ENCODE data around the gene ACBD4.

Gene ACBD4

DNA sequence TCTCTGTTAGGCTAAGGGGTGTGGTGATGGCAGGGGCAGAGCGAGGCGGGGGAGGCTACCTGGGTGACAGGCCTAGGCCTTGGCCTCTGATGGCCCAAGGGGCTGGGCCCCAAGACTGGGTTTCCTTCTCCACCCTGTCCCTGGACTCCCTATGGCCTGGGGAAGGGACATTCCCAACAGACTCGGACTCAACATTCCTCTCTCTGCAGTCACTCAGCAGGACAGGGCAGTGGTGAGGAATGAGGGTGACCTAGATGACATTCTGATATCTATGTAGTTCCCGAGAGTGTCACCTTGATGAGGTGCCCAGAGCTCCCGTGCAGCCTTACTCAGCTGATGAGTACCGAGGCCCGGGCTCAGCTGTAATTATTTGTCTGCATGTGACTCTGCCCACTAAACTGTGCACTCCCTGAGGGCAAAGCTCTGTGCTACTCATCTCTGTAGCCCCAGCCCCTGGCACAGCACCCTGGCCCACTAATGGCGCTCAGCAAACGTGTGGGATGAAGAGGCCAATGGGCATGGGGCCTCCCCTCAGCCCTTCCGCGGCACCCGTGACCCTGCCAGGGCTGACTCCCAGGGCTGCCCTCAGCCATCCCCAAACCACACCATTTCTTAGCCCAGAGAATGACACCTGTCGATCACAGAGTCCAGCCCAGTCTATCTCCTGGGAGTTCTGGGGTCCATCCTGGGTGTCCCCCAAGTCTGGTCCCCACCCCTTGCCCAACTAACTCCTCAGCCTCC lies 5.4 kb upstream of the ACBD4 start:
- Mint-ChIP-seq H3K9me3 (no peaks in the 10 kb centered on the region), H3K4me1 (ENCODE audit: low read depth) (peaks cover 17% of the 10 kb centered on the region), H3K27ac (no peak overlapping the region), H3K36me3 (ENCODE audit: low read depth) (no peaks in the 10 kb centered on the region), H3K4me3 (no peak overlapping the region), H3K27me3 (peaks cover 17% of the 10 kb centered on the region)
- intact Hi-C loops (cut with micrococcal nuclease) = loop anchor here (10.0 kb wide), 1 partner anchor 215 kb away; the partner anchor contains the start of gene GFAP

DNA sequence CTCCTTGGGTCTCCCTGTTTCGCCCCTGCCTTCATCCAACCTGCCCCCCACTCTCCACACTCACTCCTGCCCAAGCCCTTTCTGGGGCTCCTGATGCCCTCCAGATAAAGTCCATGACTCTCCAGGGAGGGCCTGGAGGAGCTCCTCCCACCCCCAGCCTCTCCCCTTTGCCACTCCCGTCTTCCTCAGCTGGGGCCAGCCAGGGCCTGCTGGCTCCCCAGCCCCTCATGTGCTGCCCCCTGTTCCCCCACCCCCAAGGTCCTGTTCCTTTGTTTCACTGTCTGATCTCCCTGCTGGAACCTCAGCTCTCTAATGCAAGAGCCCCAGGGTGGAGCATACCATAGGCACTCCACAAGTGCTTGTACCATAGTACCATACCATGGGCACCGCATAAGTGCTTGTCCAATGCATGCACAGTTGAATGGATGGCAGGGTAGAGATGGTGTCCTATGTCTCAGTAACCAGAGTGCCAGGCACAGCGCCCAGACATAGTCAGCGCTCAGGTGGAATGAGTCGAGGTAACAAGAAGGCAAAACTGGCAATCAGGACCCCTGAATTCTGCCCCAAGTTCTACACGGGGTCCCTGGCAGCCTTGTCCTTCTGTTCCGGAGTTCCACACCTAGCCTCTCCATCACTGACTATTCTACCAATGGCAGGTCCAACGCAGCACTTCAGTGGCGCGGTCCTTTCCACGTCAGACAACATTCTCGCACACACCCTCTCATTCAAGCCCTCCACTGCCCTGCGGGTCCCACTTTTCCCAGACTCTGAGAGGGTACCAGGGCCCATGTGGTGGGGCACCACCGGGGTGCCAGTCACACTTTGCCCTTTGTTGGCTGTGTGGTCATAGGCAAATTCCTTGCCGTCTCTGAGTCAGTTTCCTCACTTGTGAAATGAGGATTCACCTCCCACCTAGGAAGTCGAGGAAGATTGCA lies 4.5 kb upstream of the ACBD4 start:
- Mint-ChIP-seq H3K4me3 (no peak overlapping the region), H3K27ac (no peak overlapping the region), H3K27me3 (peaks cover 17% of the 10 kb centered on the region), H3K4me1 (ENCODE audit: low read depth) (peaks cover 22% of the 10 kb centered on the region), H3K9me3 (no peaks in the 10 kb centered on the region), H3K36me3 (ENCODE audit: low read depth) (peaks cover 4% of the 10 kb centered on the region)
- intact Hi-C loops (cut with micrococcal nuclease) = loop anchor here (10.0 kb wide), 1 partner anchor 216 kb away; the partner anchor contains the start of gene GFAP

DNA sequence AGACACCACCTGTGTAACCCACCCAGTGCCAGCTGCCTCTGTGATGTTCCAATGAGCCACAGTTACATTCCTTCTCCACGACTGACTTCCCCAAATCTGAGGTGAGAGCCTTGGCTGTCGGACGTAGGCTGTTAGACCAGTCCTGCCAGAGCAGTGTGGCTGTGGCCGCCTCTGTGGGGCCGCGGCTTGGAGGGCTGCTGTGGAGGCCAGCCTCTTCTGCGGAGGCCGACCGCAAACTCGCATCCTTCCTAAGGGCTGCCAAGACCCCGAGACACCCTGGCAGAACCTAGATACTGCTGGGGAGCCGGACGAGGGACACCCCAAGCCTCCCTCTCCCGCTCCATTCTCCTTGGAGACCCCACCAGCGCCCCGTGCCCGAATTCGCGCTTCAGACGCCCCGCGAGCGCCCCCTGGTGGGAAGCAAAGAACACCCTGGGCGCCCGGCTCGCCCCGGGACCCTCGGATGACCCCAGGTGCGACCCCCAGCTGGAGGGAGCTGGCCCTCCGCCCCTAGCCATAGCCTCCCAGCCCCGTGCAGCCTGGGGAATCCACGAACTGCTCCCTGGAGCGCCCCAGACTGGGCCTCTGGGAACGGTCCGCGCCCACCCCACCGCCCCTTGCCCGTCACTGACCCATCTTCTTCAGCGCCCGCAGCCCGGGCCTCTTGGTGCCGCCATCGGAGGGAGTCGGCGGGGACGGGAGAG lies 3.7 kb upstream of the ACBD4 start:
- Mint-ChIP-seq H3K9me3 (no peaks in the 10 kb centered on the region), H3K4me1 (ENCODE audit: low read depth) (peaks cover 30% of the 10 kb centered on the region), H3K36me3 (ENCODE audit: low read depth) (peaks cover 4% of the 10 kb centered on the region), H3K27ac (peak overlapping the region; percentile 72), H3K27me3 (peaks cover 17% of the 10 kb centered on the region), H3K4me3 (peak overlapping the region; percentile 84)
- intact Hi-C loops (cut with micrococcal nuclease) = loop anchor here (10.0 kb wide), 1 partner anchor 217 kb away; the partner anchor contains the start of gene GFAP

DNA sequence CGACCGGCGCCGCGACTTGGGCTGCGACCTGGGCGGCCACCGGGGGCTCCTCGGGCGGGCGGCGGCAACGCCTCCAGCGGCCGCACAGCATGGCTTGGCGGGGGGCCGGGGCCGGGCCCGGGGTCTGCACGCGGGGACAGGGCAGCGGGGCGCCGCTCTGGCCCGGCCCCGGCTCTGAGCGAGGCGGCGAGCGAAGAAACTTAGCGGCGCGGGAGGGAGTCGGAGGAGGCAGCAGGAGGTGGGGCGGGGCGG lies 3.2 kb upstream of the ACBD4 start, which contains the start of gene PLCD3:
TSS of gene PLCD3 (minus strand) at position 196 of the 252 bp plus-strand sequence. CDS start at position 91, 105 bp downstream.
- Mint-ChIP-seq H3K27me3 (peaks cover 17% of the 10 kb centered on the region), H3K36me3 (ENCODE audit: low read depth) (peaks cover 4% of the 10 kb centered on the region), H3K4me3 (peak within 1 kb of the TSS; percentile 84), H3K4me1 (ENCODE audit: low read depth) (peaks cover 31% of the 10 kb centered on the region), H3K27ac (peak within 1 kb of the TSS; percentile 72), H3K9me3 (no peaks in the 10 kb centered on the region)
- intact Hi-C loops (cut with micrococcal nuclease) = loop anchor here (10.0 kb wide), 1 partner anchor 217 kb away; the partner anchor contains the start of gene GFAP

DNA sequence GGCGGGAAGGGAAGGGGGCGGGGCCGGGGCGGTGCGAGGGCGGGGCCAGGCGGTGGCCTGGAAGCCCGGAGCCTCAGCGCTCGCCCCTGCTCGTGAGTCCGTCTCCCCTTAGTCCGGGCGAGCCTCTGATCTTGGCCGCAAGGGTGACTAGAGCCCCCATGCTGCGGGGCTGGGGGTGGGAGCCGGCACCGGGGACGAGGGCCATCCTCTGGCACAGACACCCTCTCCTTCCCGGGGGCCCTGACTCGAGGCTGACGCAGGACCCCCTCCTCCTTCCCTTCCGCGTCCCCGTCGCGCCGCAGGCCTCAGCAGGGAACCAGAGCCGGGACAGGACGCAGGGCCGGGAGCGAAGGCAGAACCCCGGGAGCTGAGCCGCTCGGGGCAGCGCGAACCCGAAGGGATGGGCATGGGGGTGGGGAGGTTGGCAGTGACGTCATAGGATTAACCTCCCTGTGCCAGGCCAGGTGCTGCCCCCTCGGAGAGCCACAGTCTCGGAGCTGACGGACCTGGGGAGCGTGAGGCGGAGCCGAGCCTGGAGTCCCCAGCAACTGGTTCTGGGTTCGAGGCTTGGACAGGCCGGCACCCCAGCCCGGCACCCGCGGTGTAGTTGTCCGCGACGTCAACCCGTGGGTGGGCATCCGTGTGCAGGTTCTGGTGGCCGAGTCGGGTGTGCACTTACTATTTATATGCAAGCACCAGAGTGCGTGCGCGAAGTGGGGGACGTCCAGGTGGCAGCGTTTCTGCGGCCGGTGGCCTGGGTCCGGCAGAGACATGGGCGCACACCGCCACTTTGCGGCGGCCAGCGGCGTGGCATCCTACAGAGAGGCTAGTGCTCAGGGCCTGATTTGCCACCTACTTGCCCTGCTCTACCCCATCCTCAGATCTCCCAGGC lies 2.7 kb upstream of the ACBD4 start:
- Mint-ChIP-seq H3K36me3 (ENCODE audit: low read depth) (peaks cover 7% of the 10 kb centered on the region), H3K27ac (peak overlapping the region; percentile 72), H3K9me3 (no peaks in the 10 kb centered on the region), H3K27me3 (peaks cover 17% of the 10 kb centered on the region), H3K4me1 (ENCODE audit: low read depth) (peaks cover 25% of the 10 kb centered on the region), H3K4me3 (peak overlapping the region; percentile 84)
- intact Hi-C loops (cut with micrococcal nuclease) = loop anchor here (10.0 kb wide), 1 partner anchor 218 kb away; the partner anchor contains the start of gene GFAP

DNA sequence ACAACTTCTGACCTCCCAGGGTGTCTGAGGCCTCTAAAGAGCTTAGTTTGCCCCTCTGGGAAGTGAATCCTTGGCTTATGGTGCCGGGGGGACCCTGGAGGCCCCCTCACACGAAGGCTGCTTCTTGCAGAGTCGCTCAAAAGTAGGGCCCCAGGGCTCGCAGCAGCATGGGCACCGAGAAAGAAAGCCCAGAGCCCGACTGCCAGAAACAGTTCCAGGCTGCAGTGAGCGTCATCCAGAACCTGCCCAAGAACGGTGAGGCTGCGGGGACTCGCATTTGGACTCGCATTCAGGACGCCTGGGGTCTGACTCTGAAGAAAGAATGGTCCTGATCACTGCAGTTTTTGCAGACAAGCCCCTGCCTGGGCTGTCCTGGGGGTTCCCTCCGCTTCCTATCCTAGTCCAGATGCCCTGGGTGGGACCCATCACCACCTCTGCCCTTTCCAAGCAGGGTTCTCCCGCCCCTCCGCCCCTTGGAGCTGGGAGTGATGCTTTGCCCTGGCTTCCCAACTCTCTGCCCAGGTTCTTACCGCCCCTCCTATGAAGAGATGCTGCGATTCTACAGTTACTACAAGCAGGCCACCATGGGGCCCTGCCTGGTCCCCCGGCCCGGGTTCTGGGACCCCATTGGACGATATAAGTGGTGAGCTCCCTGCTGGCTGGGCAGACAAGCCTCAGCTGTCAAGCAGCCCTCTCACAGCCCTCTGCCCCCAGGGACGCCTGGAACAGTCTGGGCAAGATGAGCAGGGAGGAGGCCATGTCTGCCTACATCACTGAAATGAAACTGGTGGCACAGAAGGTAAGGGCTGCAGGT lies 698 bp downstream of the ACBD4 start:
- Mint-ChIP-seq H3K4me3 (peak overlapping the region; percentile 87), H3K36me3 (ENCODE audit: low read depth) (peaks cover 26% of the 10 kb centered on the region), H3K9me3 (no peaks in the 10 kb centered on the region), H3K27me3 (peaks cover 7% of the 10 kb centered on the region), H3K4me1 (ENCODE audit: low read depth) (peaks cover 29% of the 10 kb centered on the region), H3K27ac (peak overlapping the region; percentile 82)
- intact Hi-C loops (cut with micrococcal nuclease) = loop anchor here (1.0 to 10.0 kb wide), 3 partner anchors 13 to 221 kb away; partner anchors contain the start of genes GFAP and HEXIM1

DNA sequence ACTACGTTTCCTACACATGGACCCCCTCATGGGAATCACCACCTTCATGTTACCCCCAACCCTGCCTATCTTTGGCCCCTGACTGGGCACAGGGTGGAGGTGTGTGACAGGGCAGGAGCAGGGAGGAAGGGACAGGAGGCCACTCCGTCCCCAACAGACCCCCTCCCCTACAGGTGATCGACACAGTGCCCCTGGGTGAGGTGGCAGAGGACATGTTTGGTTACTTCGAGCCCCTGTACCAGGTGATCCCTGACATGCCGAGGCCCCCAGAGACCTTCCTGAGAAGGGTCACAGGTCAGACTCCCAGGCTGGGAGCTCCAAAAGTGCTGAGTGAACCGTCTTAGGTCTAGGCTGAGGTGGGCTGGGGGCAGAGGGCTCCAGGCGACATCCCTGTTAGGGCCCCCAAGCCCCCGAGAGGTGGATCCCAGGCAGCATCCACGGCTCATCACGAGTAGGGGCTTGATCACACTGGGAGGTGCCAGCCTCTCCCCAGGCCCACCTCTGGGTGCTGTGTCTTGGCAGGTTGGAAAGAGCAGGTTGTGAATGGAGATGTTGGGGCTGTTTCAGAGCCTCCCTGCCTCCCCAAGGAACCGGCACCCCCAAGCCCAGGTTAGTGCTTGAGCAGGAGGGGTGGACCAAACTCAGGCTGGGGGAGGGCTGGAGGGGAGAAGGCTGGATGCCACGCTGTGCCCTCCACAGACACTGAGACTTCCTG lies 1.5 kb downstream of the ACBD4 start:
- Mint-ChIP-seq H3K4me3 (no peak overlapping the region), H3K27ac (peak overlapping the region; percentile 14), H3K36me3 (ENCODE audit: low read depth) (peaks cover 26% of the 10 kb centered on the region), H3K4me1 (ENCODE audit: low read depth) (peaks cover 26% of the 10 kb centered on the region), H3K9me3 (no peaks in the 10 kb centered on the region), H3K27me3 (no peaks in the 10 kb centered on the region)
- intact Hi-C loops (cut with micrococcal nuclease) = loop anchor here (10.0 kb wide), 1 partner anchor 222 kb away; the partner anchor contains the start of gene GFAP

DNA sequence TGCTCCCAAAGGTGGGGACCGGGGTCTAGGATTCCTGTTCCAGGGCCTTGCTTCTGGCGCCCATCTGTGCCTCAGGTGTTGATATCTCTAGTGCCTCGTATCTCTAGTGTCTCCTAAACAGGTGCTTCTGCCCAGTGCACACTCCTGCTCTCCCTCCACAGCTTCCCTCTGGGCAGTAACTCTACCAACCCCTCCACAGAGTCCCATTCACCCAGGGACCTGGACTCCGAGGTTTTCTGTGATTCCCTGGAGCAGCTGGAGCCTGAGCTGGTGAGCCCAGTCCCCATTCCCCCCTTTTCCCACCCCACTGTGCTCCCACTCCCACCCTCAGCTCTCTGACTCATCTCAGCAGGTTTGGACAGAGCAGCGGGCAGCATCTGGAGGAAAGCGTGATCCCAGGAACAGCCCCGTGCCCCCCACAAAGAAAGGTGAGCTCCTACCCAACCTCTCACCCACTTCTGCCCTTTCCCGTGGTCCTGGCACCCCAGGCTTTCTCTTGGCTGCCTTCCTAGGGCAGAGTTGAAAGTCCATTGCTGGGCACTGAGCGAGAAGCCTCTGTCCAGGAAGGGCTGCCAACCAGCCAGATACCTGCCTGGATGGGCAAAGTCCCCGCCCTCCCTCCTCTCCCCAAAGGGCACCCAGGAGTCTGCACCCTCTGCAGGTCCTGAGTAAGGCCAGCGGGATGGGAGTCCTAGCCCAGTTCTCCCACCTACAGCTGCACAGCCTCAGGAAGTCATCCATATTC lies 2.2 kb downstream of the ACBD4 start:
- no peak overlapping the region for H3K27ac Mint-ChIP-seq
- no peaks in the 10 kb centered on the region for H3K9me3 Mint-ChIP-seq
- H3K36me3 Mint-ChIP-seq (ENCODE audit: low read depth) = peaks cover 26% of the 10 kb centered on the region
- H3K4me1 Mint-ChIP-seq (ENCODE audit: low read depth) = peaks cover 26% of the 10 kb centered on the region
- no peak overlapping the region for H3K4me3 Mint-ChIP-seq
- intact Hi-C loops (cut with micrococcal nuclease) = loop anchor here (10.0 kb wide), 1 partner anchor 223 kb away; the partner anchor contains the start of gene GFAP
- no peaks in the 10 kb centered on the region for H3K27me3 Mint-ChIP-seq

DNA sequence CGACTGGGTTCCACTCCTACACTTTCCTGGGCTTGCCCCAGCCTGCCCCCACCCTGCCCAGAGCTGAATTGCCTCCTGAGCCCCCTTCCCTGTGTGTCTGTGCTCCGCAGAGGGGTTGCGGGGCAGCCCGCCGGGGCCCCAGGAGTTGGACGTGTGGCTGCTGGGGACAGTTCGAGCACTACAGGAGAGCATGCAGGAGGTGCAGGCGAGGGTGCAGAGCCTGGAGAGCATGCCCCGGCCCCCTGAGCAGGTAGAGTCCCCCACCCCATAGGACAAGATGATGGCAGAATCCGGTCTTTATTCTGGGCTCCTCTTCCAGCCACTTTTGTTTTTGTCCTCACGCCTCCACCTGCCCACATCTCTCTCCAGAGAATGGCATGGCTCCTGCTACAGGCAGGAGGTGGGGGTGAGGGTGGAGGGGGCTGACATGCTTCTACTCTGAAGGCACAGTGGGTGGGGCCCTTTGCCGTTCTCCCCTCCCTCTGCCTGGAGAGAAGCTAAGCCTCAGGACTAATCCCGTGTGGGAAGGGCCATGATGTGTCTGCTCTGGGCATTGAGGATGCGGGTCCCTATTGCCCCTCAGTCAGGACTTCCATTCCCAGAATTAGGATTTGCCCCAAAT lies 3.5 kb downstream of the ACBD4 start:
- H3K4me3 Mint-ChIP-seq = no peak overlapping the region

DNA sequence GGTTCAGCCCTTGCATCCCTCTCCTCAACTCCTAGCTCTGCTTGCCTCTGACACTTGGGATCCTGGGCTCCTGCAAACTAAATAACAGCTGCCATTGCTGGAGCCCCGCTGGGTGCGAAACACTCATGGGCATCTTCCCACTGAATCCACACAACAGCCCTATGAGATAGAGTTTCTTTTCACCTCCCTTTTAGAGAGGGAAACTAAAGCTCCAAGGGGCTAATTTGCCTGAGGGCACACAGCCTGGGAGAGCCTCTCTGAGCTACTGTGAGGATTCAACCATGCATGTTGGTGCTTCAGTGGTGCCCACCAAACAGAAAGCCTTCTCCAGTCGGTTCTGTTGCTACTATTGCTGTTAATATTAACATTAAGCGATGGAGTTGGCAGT lies 4.0 kb downstream of the ACBD4 start:
- Mint-ChIP-seq H3K36me3 (ENCODE audit: low read depth) (peaks cover 26% of the 10 kb centered on the region), H3K4me1 (ENCODE audit: low read depth) (peaks cover 40% of the 10 kb centered on the region), H3K9me3 (no peaks in the 10 kb centered on the region), H3K27ac (no peak overlapping the region), H3K27me3 (no peaks in the 10 kb centered on the region), H3K4me3 (no peak overlapping the region)
- intact Hi-C loops (cut with micrococcal nuclease) = loop anchor here (10.0 kb wide), 1 partner anchor 225 kb away; the partner anchor contains the start of gene GFAP

More for the DNA sequence above, 3.5 kb downstream of the ACBD4 start:
- Mint-ChIP-seq H3K27ac (no peak overlapping the region), H3K9me3 (no peaks in the 10 kb centered on the region), H3K4me1 (ENCODE audit: low read depth) (peaks cover 38% of the 10 kb centered on the region), H3K36me3 (ENCODE audit: low read depth) (peaks cover 26% of the 10 kb centered on the region), H3K27me3 (no peaks in the 10 kb centered on the region)
- intact Hi-C loops (cut with micrococcal nuclease) = loop anchor here (10.0 kb wide), 1 partner anchor 224 kb away; the partner anchor contains the start of gene GFAP

Data from dendritic cell treated with granulocyte-macrophage colony-stimulating factor and Interleukin-4, amounts not matched to agents 40 ng/mL and 50 ng/mL, for 4 days (primary cell).